CD4-positive, alpha-beta T cell (primary cell): ENCODE results near the gene TMEM120A. TPM values are rescaled to one million over a fixed set of nuclear protein-coding genes. Genes with fewer than 3 reads are reported as not detected.

ENCODE experiments used
- ATAC-seq: fragments of 200-7000 bp; cut with Tn5 transposase; one replicate; pipeline ENCODE4 v1.10.0; 2022; ENCODE audit warnings: mild to moderate bottlenecking; ENCODE audit not compliant: poor library complexity
- CTCF ChIA-PET: fragments of 350-600 bp; sonication (Branson Sonifier 250); formaldehyde crosslinking; loops from one replicate; lab custom pipeline; 2021; ENCODE audit warnings: antibody characterized with exemption, inconsistent platforms; lab: Charles Lee
- POLR2A ChIA-PET: fragments of 350-600 bp; sonication (Branson Sonifier 250); formaldehyde crosslinking; loops from one replicate; lab custom pipeline; 2021; ENCODE audit warnings: antibody characterized with exemption, inconsistent platforms; lab: Charles Lee
- DNase-seq, 14 experiments: peaks; one replicate each; pipeline ENCODE4 v3.0.0-alpha.2; 2013 to 2020; ENCODE audit warnings: mixed read lengths in 2 of 14
- H3K27ac ChIP-seq, 2 donors: one replicate each; pipeline versions ENCODE4 v1.5.1 to v1.7.0; 2013; ENCODE audit warnings: low read length in 2 of 2, low read depth in 1 of 2, mild to moderate bottlenecking in 1 of 2
- H3K27me3 ChIP-seq, 2 experiments: 1 replicate in 1 of 2; 2 replicates in 1 of 2; pipeline versions ENCODE4 v1.6.1 to v1.7.0; 2013; ENCODE audit warnings: low read length in 2 of 2, control low read depth in 1 of 2, mild to moderate bottlenecking in 1 of 2, moderate library complexity in 1 of 2; ENCODE audit not compliant: insufficient read depth in 2 of 2, control insufficient read depth in 1 of 2
- H3K36me3 ChIP-seq: one replicate; pipeline ENCODE4 v1.6.1; 2013; ENCODE audit warnings: low read length, control low read depth; ENCODE audit not compliant: insufficient read depth
- H3K4me1 ChIP-seq: one replicate; pipeline ENCODE4 v1.6.1; 2013; ENCODE audit warnings: low read length, control low read depth; ENCODE audit not compliant: insufficient read depth
- H3K4me3 ChIP-seq: one replicate; pipeline ENCODE4 v1.5.1; 2013; ENCODE audit warnings: mild to moderate bottlenecking, low read length, moderate library complexity
- H3K9me3 ChIP-seq, 2 experiments: 1 replicate in 1 of 2; 2 replicates in 1 of 2; pipeline versions ENCODE4 v1.6.1 to v1.7.0; 2013; ENCODE audit warnings: low read length in 2 of 2, mild to moderate bottlenecking in 2 of 2, control low read depth in 1 of 2, moderate library complexity in 1 of 2; ENCODE audit not compliant: control insufficient read depth in 1 of 2, insufficient read depth in 1 of 2
- H3K27ac Mint-ChIP-seq: one replicate; pipeline ENCODE4 v1.8.0; 2020; ENCODE audit warnings: mixed read lengths
- H3K27me3 Mint-ChIP-seq: one replicate; pipeline ENCODE4 v1.8.0; 2021; ENCODE audit warnings: mixed read lengths
- H3K36me3 Mint-ChIP-seq: one replicate; pipeline ENCODE4 v1.8.0; 2021; ENCODE audit warnings: low read depth, mixed read lengths
- H3K4me1 Mint-ChIP-seq: one replicate; pipeline ENCODE4 v1.8.0; 2021; ENCODE audit warnings: low read depth, mixed read lengths
- H3K4me3 Mint-ChIP-seq: one replicate; pipeline ENCODE4 v1.8.0; 2020; ENCODE audit warnings: mild to moderate bottlenecking, mixed read lengths
- H3K9me3 Mint-ChIP-seq: one replicate; pipeline ENCODE4 v1.8.0; 2020; ENCODE audit warnings: mixed read lengths
- CTCF ChIP-seq: fragments of 200-600 bp; IDR thresholded peaks from one replicate; pipeline ENCODE4 v1.8.0; 2022; ENCODE audit warnings: antibody characterized with exemption, mild to moderate bottlenecking
- intact Hi-C, 2 experiments: fragments of 100-400 bp; cut with DNase I in 1 of 2; cut with micrococcal nuclease in 1 of 2; formaldehyde crosslinking; loops; one replicate each; pipeline versions ENCODE4 v1.15.1 to v1.9.0; 2023 to 2025; cut with DNase I, micrococcal nuclease
- total RNA-seq, 174 experiments: library from RNA in 2 of 174; stranded (reverse) in 2 of 174; gene quantifications; one replicate each; pipeline ENCODE4 v1.2.3 and lab custom pipeline; 2021 to 2026

The TMEM120A gene
- total RNA-seq, 2 experiments from 2014 or later: 10.0 to 10.8 TPM

GRCh38 chr7:75962607-75963380, 31.6 kb downstream of the TMEM120A start:
- Histone ChIP-seq H3K4me1 (no peaks in the 10 kb centered on the region), H3K9me3 (no peaks in the 10 kb centered on the region), H3K27me3 (no peaks in the 10 kb centered on the region), H3K4me3 (no peak overlapping the region), H3K27ac (no peak overlapping the region), H3K36me3 (peaks cover 17% of the 10 kb centered on the region)
- CTCF ChIA-PET: no interaction called here
- no peak overlapping the region for H3K4me3 Mint-ChIP-seq
- no peak for ATAC-seq
- peaks cover under 1% of the 10 kb centered on the region for H3K4me1 Mint-ChIP-seq
- POLR2A ChIA-PET: no interaction called here
- TF ChIP-seq CTCF: no peak
- H3K27ac Mint-ChIP-seq: no peak overlapping the region
- no peaks in the 10 kb centered on the region for H3K9me3 Mint-ChIP-seq
- intact Hi-C loops: no loop called here
- DNase-seq: no peak
- no peaks in the 10 kb centered on the region for H3K27me3 Mint-ChIP-seq
- peaks cover 45% of the 10 kb centered on the region for H3K36me3 Mint-ChIP-seq

DNA sequence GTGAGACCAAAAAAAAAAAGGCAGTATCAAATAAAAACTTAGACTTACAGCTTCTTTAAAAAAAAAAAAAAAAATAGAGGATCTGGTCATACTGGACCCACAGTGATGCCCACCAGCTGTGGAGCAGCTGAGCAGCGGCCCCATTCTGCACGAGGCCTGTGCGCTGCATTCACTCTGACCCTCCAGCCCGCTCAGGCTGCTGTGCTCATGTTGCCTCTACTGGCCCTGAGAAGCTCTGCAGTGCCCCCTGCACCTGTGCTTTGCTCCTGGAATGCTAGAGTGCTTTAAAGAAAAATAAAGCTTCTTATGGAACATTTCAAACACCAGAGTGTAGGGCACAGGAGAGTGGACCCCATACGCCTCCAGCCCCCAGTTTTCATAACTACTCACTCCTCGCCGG, 33.2 kb downstream of the TMEM120A start:
- H3K27ac ChIP-seq: no peak overlapping the region
- H3K4me3 Mint-ChIP-seq: no peak overlapping the region
- H3K4me1 ChIP-seq: no peaks in the 10 kb centered on the region

DNA sequence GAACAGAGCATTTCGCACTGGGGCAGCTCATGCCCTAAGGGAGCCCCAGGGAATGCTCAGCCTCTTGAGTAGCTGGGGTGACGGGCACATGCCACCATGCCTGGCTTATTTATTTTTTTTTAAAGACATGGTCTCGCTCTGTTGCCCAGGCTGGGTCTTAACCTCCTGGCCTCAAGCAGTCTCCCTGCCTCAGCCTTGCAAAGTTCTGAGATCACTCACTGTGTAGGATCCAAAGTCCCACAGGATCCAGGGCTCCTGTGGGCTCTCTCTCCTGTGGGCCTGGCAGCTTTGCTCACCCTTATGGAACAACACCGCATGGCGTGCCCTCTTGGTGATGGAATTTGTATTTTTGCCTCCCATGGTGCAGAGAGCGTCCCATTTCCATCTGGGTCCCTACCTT, 34.0 kb downstream of the TMEM120A start:
- Histone ChIP-seq H3K4me3 (no peak overlapping the region), H3K9me3 (no peaks in the 10 kb centered on the region), H3K27ac (no peak overlapping the region), H3K27me3 (no peaks in the 10 kb centered on the region), H3K36me3 (peaks cover 29% of the 10 kb centered on the region), H3K4me1 (no peaks in the 10 kb centered on the region)
- ChIA-PET POLR2A (no interaction called here), CTCF (no interaction called here)
- H3K27me3 Mint-ChIP-seq: no peaks in the 10 kb centered on the region
- ATAC-seq: no peak
- TF ChIP-seq CTCF: no peak
- no peak for DNase-seq
- no peak overlapping the region for H3K27ac Mint-ChIP-seq
- H3K4me1 Mint-ChIP-seq: peaks cover 3% of the 10 kb centered on the region
- no peak overlapping the region for H3K4me3 Mint-ChIP-seq
- intact Hi-C loops: no loop called here
- peaks cover 57% of the 10 kb centered on the region for H3K36me3 Mint-ChIP-seq
- H3K9me3 Mint-ChIP-seq: no peaks in the 10 kb centered on the region

More for the DNA sequence above, 33.2 kb downstream of the TMEM120A start:
- intact Hi-C loops: no loop called here
- Mint-ChIP-seq H3K36me3 (peaks cover 52% of the 10 kb centered on the region), H3K27ac (no peak overlapping the region), H3K9me3 (no peaks in the 10 kb centered on the region), H3K27me3 (no peaks in the 10 kb centered on the region), H3K4me1 (peaks cover 3% of the 10 kb centered on the region)
- peaks cover 21% of the 10 kb centered on the region for H3K36me3 ChIP-seq
- no peaks in the 10 kb centered on the region for H3K27me3 ChIP-seq
- ChIA-PET POLR2A (no interaction called here), CTCF (no interaction called here)
- H3K4me3 ChIP-seq: no peak overlapping the region
- no peaks in the 10 kb centered on the region for H3K9me3 ChIP-seq
- no peak for DNase-seq
- no peak for ATAC-seq
- no peak for TF ChIP-seq CTCF
